H9 (cell line): ENCODE data around the gene CEP128. TPM values are rescaled to one million over a fixed set of nuclear protein-coding genes. Genes with fewer than 3 reads are reported as not detected.

Source experiments
- DNase-seq: peaks from one replicate; pipeline ENCODE4 v3.0.0-alpha.2; 2017
- H2AFZ ChIP-seq: one replicate; pipeline ENCODE4 v1.6.1; 2013; ENCODE audit warnings: mild to moderate bottlenecking, low read length, control low read depth, moderate library complexity
- H2AK5ac ChIP-seq: 2 replicates; pipeline ENCODE4 v1.6.1; 2013; ENCODE audit warnings: low read length, control low read depth, mixed read lengths; ENCODE audit not compliant: insufficient read length
- H2BK120ac ChIP-seq: one replicate; pipeline ENCODE4 v1.6.1; 2013; ENCODE audit warnings: low read depth, mild to moderate bottlenecking, low read length, control low read depth, inconsistent platforms; ENCODE audit not compliant: poor library complexity, severe bottlenecking
- H2BK12ac ChIP-seq: 2 replicates; pipeline ENCODE4 v1.6.1; 2013; ENCODE audit warnings: low read length, control low read depth, mixed read lengths, low read depth; ENCODE audit not compliant: insufficient read length
- H2BK15ac ChIP-seq: 2 replicates; pipeline ENCODE4 v1.6.1; 2013; ENCODE audit warnings: low read depth, low read length, control low read depth
- H2BK20ac ChIP-seq: one replicate; pipeline ENCODE4 v1.6.1; 2013; ENCODE audit warnings: low read depth, mild to moderate bottlenecking, low read length, control low read depth, inconsistent platforms; ENCODE audit not compliant: poor library complexity, severe bottlenecking
- H2BK5ac ChIP-seq: 2 replicates; pipeline ENCODE4 v1.6.1; 2013; ENCODE audit warnings: low read length, control low read depth, mixed read lengths; ENCODE audit not compliant: insufficient read length
- H3K14ac ChIP-seq: 2 replicates; pipeline ENCODE4 v1.6.1; 2013; ENCODE audit warnings: low read length, control low read depth; ENCODE audit not compliant: insufficient read depth
- H3K18ac ChIP-seq: 2 replicates; pipeline ENCODE4 v1.6.1; 2013; ENCODE audit warnings: low read depth, mild to moderate bottlenecking, mixed read lengths, low read length, control low read depth; ENCODE audit not compliant: insufficient read length
- H3K23ac ChIP-seq: 2 replicates; pipeline ENCODE4 v1.6.1; 2013; ENCODE audit warnings: low read length, control low read depth, mixed read lengths, low read depth; ENCODE audit not compliant: insufficient read length
- H3K23me2 ChIP-seq: 2 replicates; pipeline ENCODE4 v1.6.1; 2013; ENCODE audit warnings: low read depth, mild to moderate bottlenecking, mixed read lengths, low read length, control low read depth; ENCODE audit not compliant: insufficient read length, poor library complexity, severe bottlenecking
- H3K27ac ChIP-seq: 2 replicates; pipeline ENCODE4 v1.5.1; 2013; ENCODE audit warnings: low read length, control low read depth, mixed read lengths, low read depth; ENCODE audit not compliant: insufficient read length
- H3K27me3 ChIP-seq: 2 replicates; pipeline ENCODE4 v1.6.1; 2013; ENCODE audit warnings: low read length, control low read depth, inconsistent platforms; ENCODE audit not compliant: insufficient read depth
- H3K4ac ChIP-seq: 2 replicates; pipeline ENCODE4 v1.6.1; 2013; ENCODE audit warnings: low read depth, mild to moderate bottlenecking, control low read depth, inconsistent platforms, low read length, moderate library complexity
- H3K4me1 ChIP-seq: 2 replicates; pipeline ENCODE4 v1.6.1; 2013; ENCODE audit warnings: low read length, control low read depth, inconsistent platforms; ENCODE audit not compliant: insufficient read depth
- H3K4me2 ChIP-seq: 2 replicates; pipeline ENCODE4 v1.6.1; 2013; ENCODE audit warnings: low read length, control low read depth, mixed read lengths; ENCODE audit not compliant: insufficient read length, insufficient read depth
- H3K56ac ChIP-seq: 2 replicates; pipeline ENCODE4 v1.6.1; 2013; ENCODE audit warnings: low read depth, mild to moderate bottlenecking, mixed read lengths, low read length, control low read depth; ENCODE audit not compliant: insufficient read length
- H3K79me1 ChIP-seq: 2 replicates; pipeline ENCODE4 v1.6.1; 2013; ENCODE audit warnings: low read depth, mild to moderate bottlenecking, moderate library complexity, low read length, control low read depth, inconsistent platforms; ENCODE audit not compliant: insufficient read depth, poor library complexity, severe bottlenecking
- H3K79me2 ChIP-seq: 2 replicates; pipeline ENCODE4 v1.6.1; 2013; ENCODE audit warnings: low read length, control low read depth, inconsistent platforms; ENCODE audit not compliant: insufficient read depth
- H3K9ac ChIP-seq: 2 replicates; pipeline ENCODE4 v1.6.1; 2013; ENCODE audit warnings: low read length, control low read depth, mixed read lengths; ENCODE audit not compliant: insufficient read length; ENCODE audit errors: extremely low read depth
- H3K9me3 ChIP-seq: one replicate; pipeline ENCODE4 v1.6.1; 2013; ENCODE audit warnings: low read depth, low read length, inconsistent platforms; ENCODE audit not compliant: control insufficient read depth
- H3T11ph ChIP-seq: one replicate; pipeline ENCODE4 v1.6.1; 2013; ENCODE audit warnings: mild to moderate bottlenecking, low read length, control low read depth, inconsistent platforms
- H4K20me1 ChIP-seq: one replicate; pipeline ENCODE4 v1.6.1; 2013; ENCODE audit not compliant: control insufficient read depth, insufficient read length, insufficient read depth
- H4K5ac ChIP-seq: 2 replicates; pipeline ENCODE4 v1.6.1; 2013; ENCODE audit warnings: low read depth, mild to moderate bottlenecking, mixed read lengths, low read length, control low read depth; ENCODE audit not compliant: insufficient read length
- H4K8ac ChIP-seq: replicated peaks from 2 replicates; pipeline ENCODE4 v1.6.1; 2013; ENCODE audit warnings: low read length, control low read depth, mixed read lengths, low read depth; ENCODE audit not compliant: insufficient read length
- H4K91ac ChIP-seq: 2 replicates; pipeline ENCODE4 v1.6.1; 2013; ENCODE audit warnings: low read depth, mild to moderate bottlenecking, moderate library complexity, mixed read lengths, low read length, control low read depth; ENCODE audit not compliant: insufficient read length
- H3K27ac Mint-ChIP-seq, 3 experiments: 2 replicates in 2 of 3; 3 replicates in 1 of 3; pipeline ENCODE4 v1.8.0; 2020 to 2021; ENCODE audit warnings: mixed read lengths in 3 of 3, mild to moderate bottlenecking in 1 of 3, moderate library complexity in 1 of 3
- H3K27me3 Mint-ChIP-seq: 2 replicates; pipeline ENCODE4 v1.8.0; 2021; ENCODE audit warnings: low read depth, mild to moderate bottlenecking, moderate library complexity, mixed read lengths
- H3K36me3 Mint-ChIP-seq, 3 experiments: 2 replicates in 2 of 3; 3 replicates in 1 of 3; pipeline ENCODE4 v1.8.0; 2020 to 2021; ENCODE audit warnings: low read depth in 3 of 3, mixed read lengths in 3 of 3; ENCODE audit not compliant: insufficient read depth in 1 of 3
- H3K4me1 Mint-ChIP-seq, 2 experiments: 2 replicates each; pipeline ENCODE4 v1.8.0; 2020; ENCODE audit warnings: mixed read lengths in 2 of 2
- H3K4me3 Mint-ChIP-seq, 2 experiments: 2 replicates in 1 of 2; 3 replicates in 1 of 2; pipeline ENCODE4 v1.8.0; 2020 to 2021; ENCODE audit warnings: mild to moderate bottlenecking in 2 of 2, mixed read lengths in 2 of 2, moderate library complexity in 1 of 2
- H3K9me3 Mint-ChIP-seq, 2 experiments: 2 replicates in 1 of 2; 3 replicates in 1 of 2; pipeline ENCODE4 v1.8.0; 2020; ENCODE audit warnings: mild to moderate bottlenecking in 2 of 2, mixed read lengths in 2 of 2, moderate library complexity in 1 of 2
- WGBS: extraction: QIAGEN DNeasy Blood & Tissue Kit; methylation state at CpG from one replicate; pipeline ENCODE4 v1.1.7; 2013; ENCODE audit warnings: missing lambda C conversion rate, low lambda C conversion rate, mixed read lengths; ENCODE audit not compliant: insufficient read length; ENCODE audit errors: extremely low coverage; 5-methylcytosine and 5-hydroxymethylcytosine counted together
- total RNA-seq: library from RNA; stranded (reverse); gene quantifications from 2 replicates; pipeline ENCODE4 v1.2.1, GENCODE V29; 2021
- TF ChIP-seq, protein P1 (sequence below): fragments of 200-600 bp; sonication (generic); conservative IDR thresholded peaks from 3 replicates; pipeline ENCODE4 v1.8.0; 2021; ENCODE audit warnings: antibody characterized with exemption, mild to moderate bottlenecking

The CEP128 gene
- total RNA-seq, 1 experiment from 2014 or later = 16.3 TPM

DNA sequence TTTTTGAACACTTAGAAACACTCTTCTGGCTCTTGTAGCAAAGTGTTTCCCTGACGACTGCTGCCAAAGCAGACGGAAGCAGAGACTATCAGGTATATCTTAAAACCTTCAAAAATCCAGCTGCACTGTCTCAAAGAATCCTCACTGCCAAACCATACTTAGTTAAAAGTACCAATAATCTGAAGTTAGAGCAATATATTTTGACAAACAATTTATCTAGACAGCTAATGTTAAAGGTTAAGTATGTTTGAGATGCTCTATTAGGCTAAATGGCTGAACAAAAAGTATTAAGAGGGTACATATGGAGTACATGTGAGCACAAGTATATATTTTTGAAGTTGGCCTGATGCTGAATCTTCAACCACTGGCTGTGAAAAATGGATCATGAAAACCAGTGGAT is 398.3 kb downstream of the CEP128 start:
- no peak overlapping the region for H2BK15ac ChIP-seq
- H3K27me3 ChIP-seq = no peaks in the 10 kb centered on the region
- H3K23me2 ChIP-seq = no peaks in the 10 kb centered on the region
- H2BK20ac ChIP-seq = no peak overlapping the region
- no peak overlapping the region for H3K23ac ChIP-seq
- H3K4me1 ChIP-seq = no peaks in the 10 kb centered on the region
- no peak overlapping the region for H3K27ac ChIP-seq
- no peak overlapping the region for H2BK120ac ChIP-seq
- H3K79me2 ChIP-seq = no peaks in the 10 kb centered on the region
- no peak overlapping the region for H3T11ph ChIP-seq
- no peaks in the 10 kb centered on the region for H4K20me1 ChIP-seq
- H4K5ac ChIP-seq = no peak overlapping the region
- no peak overlapping the region for H3K14ac ChIP-seq
- H3K18ac ChIP-seq = no peak overlapping the region
- no peak overlapping the region for H3K4me2 ChIP-seq
- TF ChIP-seq, protein P1, sequence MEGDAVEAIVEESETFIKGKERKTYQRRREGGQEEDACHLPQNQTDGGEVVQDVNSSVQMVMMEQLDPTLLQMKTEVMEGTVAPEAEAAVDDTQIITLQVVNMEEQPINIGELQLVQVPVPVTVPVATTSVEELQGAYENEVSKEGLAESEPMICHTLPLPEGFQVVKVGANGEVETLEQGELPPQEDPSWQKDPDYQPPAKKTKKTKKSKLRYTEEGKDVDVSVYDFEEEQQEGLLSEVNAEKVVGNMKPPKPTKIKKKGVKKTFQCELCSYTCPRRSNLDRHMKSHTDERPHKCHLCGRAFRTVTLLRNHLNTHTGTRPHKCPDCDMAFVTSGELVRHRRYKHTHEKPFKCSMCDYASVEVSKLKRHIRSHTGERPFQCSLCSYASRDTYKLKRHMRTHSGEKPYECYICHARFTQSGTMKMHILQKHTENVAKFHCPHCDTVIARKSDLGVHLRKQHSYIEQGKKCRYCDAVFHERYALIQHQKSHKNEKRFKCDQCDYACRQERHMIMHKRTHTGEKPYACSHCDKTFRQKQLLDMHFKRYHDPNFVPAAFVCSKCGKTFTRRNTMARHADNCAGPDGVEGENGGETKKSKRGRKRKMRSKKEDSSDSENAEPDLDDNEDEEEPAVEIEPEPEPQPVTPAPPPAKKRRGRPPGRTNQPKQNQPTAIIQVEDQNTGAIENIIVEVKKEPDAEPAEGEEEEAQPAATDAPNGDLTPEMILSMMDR = no peak
- DNase-seq = no peak
- no peak overlapping the region for H2BK12ac ChIP-seq
- H3K27me3 Mint-ChIP-seq = no peaks in the 10 kb centered on the region
- H3K36me3 Mint-ChIP-seq = peaks cover 0 to 10% (median 0%) of the 10 kb centered on the region in 3 experiments; a peak in 2 of 7 replicates
- no peak overlapping the region for H2AFZ ChIP-seq
- H3K4ac ChIP-seq = no peak overlapping the region
- no peak overlapping the region for H3K4me3 Mint-ChIP-seq
- peaks cover 10 to 11% of the 10 kb centered on the region in 2 experiments; a peak in 4 of 5 replicates for H3K9me3 Mint-ChIP-seq
- no peak overlapping the region for H4K8ac ChIP-seq
- H4K91ac ChIP-seq = no peak overlapping the region
- H3K4me1 Mint-ChIP-seq = no peaks in the 10 kb centered on the region
- no peak overlapping the region for H2BK5ac ChIP-seq
- H3K9me3 ChIP-seq = no peaks in the 10 kb centered on the region
- H2AK5ac ChIP-seq = no peak overlapping the region
- no peak overlapping the region for H3K9ac ChIP-seq
- H3K79me1 ChIP-seq = no peaks in the 10 kb centered on the region
- WGBS = no CpG with 5 or more reads among the region's 2 CpGs
- no peak overlapping the region for H3K27ac Mint-ChIP-seq
- H3K56ac ChIP-seq = no peak overlapping the region
